ENCODE results near the gene ARL3. TPM values are rescaled to one million over a fixed set of nuclear protein-coding genes. Genes with fewer than 3 reads are reported as not detected.

ARL3 gene
- total RNA-seq, 1 experiment from 2014 or later = 13.3 TPM

DNA sequence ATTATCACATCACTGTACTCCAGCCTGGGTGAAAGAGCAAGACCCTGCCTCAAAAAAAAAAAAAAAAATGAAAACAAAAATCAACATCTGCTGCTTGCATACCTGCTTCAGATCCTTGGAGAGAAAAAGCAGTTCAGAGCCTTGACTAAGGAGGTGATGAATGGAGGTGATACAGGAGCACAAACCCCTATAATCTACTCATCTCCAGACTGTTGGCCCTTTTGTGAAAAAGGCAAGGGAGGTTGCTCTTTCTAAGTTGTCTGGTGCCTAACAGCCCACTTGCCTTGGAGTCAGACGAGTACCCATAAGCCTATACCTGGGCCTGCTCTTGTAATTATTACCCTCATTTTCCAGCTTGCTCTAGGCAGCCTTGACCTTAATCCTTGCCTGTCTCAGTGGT, 1.7 kb upstream of the ARL3 start:
- Histone ChIP-seq H3K27ac (ENCODE audit: low read depth, low read length) (no peak overlapping the region), H3K27me3 (ENCODE audit: insufficient read depth, low read length) (no peaks in the 10 kb centered on the region), H3K9me3 (ENCODE audit: control insufficient read depth in 1 of 2, insufficient read depth in 1 of 2, low read depth in 1 of 2, low read length in 2 of 2) (no peaks in the 10 kb centered on the region), H3K36me3 (ENCODE audit: control insufficient read depth in 1 of 2, insufficient read depth in 2 of 2, low read length in 2 of 2) (no peaks in the 10 kb centered on the region; a peak in 1 of 4 replicates), H3K9ac (ENCODE audit: low read length) (peak overlapping the region; percentile 96; the same call in 1 of the 2 replicates), H3K4me2 (ENCODE audit: low read length) (peak overlapping the region; percentile 97), H3K4me3 (replicated peaks in 1 of 2; ENCODE audit: low read depth in 1 of 2, low read length in 2 of 2) (peak overlapping the region; percentile 88 to 95), H3K9me2 (ENCODE audit: insufficient read depth) (no peaks in the 10 kb centered on the region), H3K4me1 (ENCODE audit: control insufficient read depth in 1 of 2, insufficient read depth in 2 of 2, low read length in 2 of 2) (peaks cover 13 to 24% of the 10 kb centered on the region in 2 experiments), H2AFZ (ENCODE audit: low read depth, low read length, poor library complexity, severe bottlenecking) (no peak overlapping the region), H3K79me2 (ENCODE audit: insufficient read depth, low read length) (peaks cover 40% of the 10 kb centered on the region), H4K20me1 (ENCODE audit: insufficient read depth) (no peaks in the 10 kb centered on the region)
- CTCF ChIA-PET = no interaction called here
- POLR2A ChIA-PET = interaction anchor here (0.7 kb wide), 1 partner anchor 47 kb away, joined by 3 read pairs; no protein-coding TSS in a partner anchor
- DNase-seq (ENCODE audit: low read depth, low spot score) (no peak), ATAC-seq (no peak)
- intact Hi-C loops (cut with micrococcal nuclease) = loop anchor here (2.0 kb wide), 2 partner anchors 71 to 213 kb away; partner anchors contain the start of genes ACTR1A, SUFU and TRIM8
- RAD21 ChIA-PET (ENCODE audit: low non-redundant PET in 1 of 2, low total read pairs in 2 of 2, uncharacterized antibody in 2 of 2, unreplicated experiment in 2 of 2) = no interaction called here
- BruUV-seq (replicated peaks) = no TSS peak
- TF ChIP-seq YY1 (IDR thresholded peaks at IDR 0.05; ENCODE audit: extremely low read depth, insufficient replicate concordance, low read depth, low read length) (no peak), SP1 (IDR thresholded peaks at IDR 0.05; ENCODE audit: low read depth) (no peak), JUND (IDR thresholded peaks at IDR 0.05) (no peak), EZH2phosphoT487 (IDR thresholded peaks at IDR 0.05; ENCODE audit: borderline replicate concordance) (no peak), POLR2A (IDR thresholded peaks at IDR 0.05; ENCODE audit: borderline replicate concordance, extremely low read depth, insufficient read depth, insufficient read length) (no peak), TCF7L2 (IDR thresholded peaks at IDR 0.05; ENCODE audit: borderline replicate concordance, extremely low read depth, insufficient read depth, insufficient read length) (no peak), EZH2 (IDR thresholded peaks at IDR 0.05) (no peak), SIN3A (IDR thresholded peaks at IDR 0.05; ENCODE audit: low read depth) (no peak)
- TF ChIP-seq, protein P1, sequence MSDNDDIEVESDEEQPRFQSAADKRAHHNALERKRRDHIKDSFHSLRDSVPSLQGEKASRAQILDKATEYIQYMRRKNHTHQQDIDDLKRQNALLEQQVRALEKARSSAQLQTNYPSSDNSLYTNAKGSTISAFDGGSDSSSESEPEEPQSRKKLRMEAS (IDR thresholded peaks at IDR 0.05) = no peak
- TF ChIP-seq, protein P2, sequence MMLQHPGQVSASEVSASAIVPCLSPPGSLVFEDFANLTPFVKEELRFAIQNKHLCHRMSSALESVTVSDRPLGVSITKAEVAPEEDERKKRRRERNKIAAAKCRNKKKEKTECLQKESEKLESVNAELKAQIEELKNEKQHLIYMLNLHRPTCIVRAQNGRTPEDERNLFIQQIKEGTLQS (IDR thresholded peaks at IDR 0.05) = no peak

All from HCT116 (cell line).